Activated T-helper 1 cell treated with Interleukin-2 at 50 U/mL for 16 hours (primary cell): ENCODE results near the gene RELT.

Source experiments
- DNase-seq: peaks from one replicate; pipeline ENCODE4 v3.0.0-alpha.2; 2020; ENCODE audit warnings: low read depth

Gene RELT, protein sequence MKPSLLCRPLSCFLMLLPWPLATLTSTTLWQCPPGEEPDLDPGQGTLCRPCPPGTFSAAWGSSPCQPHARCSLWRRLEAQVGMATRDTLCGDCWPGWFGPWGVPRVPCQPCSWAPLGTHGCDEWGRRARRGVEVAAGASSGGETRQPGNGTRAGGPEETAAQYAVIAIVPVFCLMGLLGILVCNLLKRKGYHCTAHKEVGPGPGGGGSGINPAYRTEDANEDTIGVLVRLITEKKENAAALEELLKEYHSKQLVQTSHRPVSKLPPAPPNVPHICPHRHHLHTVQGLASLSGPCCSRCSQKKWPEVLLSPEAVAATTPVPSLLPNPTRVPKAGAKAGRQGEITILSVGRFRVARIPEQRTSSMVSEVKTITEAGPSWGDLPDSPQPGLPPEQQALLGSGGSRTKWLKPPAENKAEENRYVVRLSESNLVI

DNA sequence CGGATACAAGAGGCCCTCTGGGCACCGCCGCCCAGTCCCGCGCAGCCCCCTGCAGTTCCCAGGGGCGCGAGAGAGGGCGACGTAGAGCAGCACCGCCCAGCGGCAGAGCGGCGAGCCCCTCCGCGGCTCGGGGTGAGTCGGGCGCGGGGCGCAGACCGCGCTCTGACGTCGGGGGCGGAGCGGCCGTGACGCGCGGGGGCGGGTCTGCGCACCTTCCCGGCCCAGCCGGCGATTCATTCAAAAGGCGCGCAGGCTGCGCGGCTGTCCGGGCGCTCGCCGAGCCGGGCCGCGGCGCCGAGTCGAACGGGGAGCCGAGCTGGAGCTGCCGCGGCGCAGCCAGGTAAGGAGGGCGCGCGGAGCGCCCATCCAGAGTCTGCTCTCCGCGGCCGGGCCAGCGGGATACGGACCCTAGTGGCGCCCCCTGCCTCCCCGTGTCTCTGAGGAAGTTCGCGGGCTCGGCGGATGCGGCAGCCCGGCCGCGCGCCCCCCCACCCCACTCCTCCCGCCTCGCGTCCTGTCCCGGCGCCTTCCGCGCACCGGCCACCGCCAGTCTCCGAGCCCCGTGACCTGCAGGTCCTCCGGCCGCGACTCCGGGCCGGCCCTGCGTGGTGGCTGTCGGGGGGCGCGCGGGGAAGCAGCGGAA lies at the start of gene RELT:
Gene RELT, plus strand, starts transcription at position 240 of the 643 bp plus-strand sequence. CDS start 12,738 bp downstream, outside the sequence.
- DNase-seq: peak; percentile 93

DNA sequence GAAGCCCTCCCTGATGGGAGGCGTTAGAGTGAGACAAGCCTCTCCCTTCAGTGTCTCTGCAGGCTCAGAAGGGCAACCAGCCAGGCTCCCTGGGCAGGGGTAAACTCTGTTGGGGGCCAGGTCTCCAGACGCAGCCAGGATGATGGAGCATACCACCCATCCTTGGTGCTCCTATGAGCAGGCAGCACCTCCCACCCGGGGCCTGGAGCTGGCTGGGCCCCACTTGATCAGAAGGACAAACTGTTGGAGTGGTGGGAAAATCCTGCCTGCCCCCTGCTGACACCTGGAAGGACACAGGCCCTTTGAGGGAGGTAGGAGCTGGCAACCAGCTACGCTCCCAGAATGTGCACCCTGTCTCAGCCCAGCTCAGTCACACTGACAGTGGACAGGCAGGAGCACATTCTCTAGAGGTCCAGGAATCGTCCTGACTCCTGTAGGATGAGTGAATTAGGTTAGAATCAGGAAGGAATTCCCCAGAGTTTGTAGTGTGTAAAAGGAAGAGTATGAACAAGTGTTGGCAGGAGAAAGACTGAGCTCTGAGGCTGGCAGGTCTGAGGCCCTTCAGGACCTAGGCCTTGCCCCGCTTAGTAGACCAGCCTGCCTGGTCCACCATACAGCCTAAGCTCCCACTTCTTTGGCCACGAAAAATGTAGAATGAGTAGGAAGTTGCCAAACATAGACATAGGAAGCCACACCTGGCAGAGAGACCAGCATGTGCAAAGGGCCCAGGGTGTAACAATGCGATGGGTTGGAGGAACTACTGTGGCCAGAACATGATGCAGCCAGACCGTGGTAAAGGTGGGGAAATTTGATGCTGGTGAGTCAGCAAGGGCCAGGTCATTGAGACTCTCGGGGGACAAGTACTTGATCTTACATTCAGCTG lies 49.0 kb upstream of the RELT start:
- DNase-seq: no peak

DNA sequence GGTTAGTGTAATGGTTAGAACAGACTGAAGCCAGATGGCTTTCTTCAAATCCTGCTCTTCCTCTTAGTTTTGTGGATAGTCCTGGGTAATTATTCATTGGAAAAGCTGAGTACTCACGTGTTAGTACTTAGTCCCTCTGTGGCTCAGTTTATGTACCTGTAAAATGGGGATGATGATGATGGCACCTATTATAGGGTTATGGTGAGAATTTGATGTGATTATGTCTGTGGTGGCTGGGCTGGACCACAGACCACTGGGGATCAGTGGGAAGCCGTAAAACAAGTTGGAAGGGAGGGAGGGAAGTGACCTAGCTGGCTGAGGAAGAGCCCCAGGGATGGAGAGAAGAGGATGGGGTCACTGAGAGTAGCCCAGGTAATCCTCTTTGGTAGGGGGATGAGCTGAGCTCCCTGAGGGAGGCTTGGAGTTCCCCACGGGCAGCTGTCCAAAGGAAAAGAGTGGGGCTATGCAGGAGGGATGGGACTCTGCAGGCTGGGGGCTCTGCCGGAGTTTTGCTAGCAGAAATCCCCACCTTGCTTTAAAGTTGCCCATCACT lies 48.3 kb upstream of the RELT start:
- DNase-seq: no peak

DNA sequence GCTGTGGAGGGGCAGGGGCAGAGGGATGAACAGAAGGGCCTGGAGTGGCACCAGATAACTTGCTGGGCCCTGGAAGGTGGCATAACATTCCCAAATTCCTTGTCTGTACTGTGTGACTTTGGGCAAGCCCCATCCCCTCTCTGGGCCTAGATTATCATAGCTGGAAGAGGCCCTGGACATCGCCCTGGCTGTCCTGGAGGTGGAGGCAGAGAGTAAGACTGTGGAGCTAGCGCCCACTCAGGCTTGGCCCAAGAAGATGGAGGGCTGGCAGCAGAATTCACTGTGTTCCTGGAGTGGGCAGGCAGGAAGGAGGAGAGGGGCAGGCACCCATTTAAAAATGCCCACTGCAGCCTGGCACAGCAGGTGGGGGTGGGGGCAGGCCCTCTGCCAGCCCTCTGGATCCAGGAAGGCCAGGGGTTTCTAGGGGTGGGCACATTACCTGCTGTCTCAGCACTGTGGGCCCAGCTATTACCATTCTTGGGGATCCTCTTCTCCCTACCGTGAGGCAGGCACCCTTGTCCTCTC lies 45.6 kb upstream of the RELT start:
- no peak for DNase-seq

DNA sequence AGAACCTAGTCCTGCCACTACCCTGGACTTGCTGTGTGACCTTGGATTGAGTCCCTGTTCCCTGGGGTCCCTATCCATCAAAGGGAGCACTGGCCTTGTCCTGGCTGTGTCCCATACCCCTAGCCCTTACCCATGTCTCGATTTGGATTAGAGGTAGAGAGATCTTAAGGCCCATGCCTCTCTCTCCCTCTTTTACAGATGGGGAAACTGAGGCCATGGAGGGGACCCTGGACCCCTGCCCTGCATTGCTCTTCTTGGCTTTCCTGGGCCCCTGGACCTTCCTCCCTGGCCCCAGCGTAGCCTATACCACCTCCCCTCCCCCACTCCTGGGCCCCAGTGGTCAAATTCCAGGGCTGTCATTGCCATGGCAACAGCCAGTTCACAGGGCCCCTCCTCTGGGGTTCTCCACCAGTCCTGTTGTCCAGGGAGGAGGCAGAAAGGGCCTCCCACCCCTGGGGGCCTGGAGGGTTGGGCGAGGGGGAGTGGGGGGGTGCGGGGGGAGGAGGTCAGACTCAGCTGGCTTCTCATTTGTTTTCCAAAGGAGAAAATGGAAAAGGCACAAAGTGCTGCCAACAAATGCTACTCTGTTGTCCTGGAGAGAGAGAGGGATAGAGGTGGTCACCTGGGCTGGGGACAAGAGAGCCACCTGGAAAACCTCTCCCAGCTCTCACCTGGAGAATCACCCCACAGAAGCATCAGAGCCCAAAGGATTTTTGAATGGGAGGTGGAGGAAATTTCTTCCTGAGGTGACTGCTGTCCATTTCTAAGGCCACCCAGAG lies 44.9 kb upstream of the RELT start:
- DNase-seq: no peak

DNA sequence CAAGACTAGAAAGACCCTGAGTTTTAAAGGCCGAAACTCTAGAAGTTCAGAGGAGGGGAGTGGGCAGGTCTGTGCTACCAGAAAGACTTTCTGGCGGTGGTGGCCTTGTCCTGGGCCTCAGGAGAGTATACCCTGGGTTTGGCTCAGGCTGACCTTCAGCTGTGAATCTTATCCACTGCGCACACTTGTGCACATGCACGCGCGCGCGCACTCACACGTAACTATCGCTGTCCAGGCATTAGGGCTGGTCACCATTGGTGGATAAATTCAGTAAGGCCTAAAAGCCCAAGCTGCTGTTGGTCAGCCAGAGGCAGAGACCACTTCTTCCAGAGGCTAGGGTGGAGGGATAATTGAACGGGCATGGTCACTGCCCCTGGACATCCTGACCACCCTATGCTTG lies 43.0 kb upstream of the RELT start:
- no peak for DNase-seq

DNA sequence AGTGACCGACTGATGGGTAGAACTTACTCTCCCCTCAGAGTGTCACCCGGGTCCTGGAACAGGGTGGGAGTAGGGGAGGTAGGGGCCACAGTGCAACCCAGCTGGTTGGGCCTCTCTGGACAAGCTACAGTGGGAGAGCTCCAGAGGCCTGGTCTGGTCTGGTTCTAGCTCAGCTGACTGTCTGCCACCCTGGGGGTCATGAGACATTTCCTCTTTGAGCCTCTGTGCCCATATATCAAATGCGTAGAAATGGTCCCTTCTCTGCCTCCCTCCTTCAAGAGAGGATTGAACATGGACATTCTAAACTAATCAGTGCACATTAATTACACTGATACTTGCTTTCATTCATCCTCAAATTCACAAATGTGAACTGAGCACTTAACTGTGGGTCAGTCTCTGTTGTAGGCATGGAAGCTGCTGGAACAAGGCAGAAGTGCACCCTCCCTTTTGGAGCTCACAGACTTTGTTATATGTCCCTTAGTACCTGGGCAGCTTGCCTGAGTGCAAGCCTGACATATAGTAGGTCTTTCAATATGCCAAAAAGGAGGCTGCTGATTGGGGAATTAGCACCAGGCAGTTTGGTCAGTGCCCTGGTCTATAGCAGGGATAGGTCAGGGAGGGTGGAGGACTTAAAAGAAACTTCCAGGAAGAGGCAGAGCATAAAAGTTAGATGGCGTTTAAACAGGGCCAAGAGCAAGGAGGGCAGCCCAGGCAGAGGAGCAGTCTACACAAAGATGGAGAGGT lies 42.4 kb upstream of the RELT start:
- DNase-seq: no peak

DNA sequence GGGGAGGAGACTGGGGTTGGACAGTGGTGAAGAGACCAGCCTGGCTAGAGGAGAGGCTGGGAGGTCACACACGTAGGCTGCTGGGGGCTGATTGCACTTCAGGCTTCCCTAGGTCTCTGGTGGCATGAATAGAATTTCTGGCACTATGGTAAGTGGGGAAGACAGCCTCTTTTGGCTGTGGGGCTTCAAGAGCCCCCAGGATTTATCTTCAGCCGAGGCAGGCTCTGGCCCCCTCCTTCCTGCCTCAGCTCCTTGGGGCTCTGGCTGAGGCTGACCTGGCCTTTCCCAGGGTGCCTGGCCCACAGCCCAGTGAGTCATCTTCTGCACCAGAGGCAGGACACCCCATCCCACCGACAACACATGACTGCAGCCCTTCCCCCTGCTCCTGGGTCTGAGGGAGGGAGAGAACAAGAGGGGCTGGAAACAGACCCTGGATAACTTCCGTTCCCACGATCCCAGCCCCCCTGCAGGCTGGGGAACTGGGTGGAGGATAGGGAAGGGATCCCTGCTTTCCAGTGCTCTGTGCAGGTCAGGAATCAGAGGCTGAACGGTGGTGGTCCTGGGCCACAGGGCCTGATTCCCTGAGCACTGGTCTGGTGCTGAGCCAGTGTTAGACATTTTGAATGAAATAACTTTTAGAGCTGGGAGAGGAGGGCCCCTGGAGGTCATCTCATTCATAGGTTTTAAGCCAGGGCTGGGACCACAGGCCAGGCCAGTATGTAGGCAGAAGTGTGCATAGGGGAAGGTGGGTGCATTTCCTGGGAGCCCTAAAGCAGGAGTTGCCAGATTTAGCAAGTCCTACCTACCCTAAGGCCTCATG lies 41.6 kb upstream of the RELT start:
- no peak for DNase-seq

DNA sequence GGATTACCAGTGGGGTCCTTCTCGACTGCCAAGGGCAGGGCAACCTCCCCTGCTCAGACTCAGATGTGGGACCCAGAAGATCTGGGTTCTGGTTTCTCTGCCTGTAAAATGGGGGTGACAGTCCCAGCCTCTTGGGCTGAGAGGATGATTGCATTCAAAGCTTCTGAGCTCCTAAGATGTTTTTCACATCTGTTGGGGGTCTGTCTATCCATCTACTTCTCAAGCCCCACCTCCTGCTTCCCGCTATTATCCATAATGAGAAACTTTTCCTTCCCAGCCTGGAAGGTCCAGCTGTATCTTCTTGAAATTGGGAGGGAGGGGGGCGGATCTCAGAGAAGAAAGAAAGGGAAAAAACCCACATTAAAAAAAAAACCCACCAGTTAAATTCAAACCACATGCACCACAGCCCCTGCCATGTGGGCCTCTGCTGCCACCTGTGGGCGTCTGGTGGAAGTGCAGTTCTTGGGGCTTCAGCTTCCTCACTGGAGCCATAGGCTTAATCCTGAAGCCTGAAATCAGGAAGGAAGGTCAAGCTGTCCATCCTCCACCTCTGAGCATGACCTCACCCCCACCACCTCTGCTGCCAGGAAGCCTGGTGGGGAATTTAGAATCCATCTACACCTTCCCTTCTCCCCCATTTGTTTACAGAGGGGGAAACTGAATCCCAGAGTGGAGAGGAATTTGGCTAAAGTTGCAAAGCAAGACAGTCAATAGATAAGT lies 40.8 kb upstream of the RELT start:
- peak; percentile 63 for DNase-seq

DNA sequence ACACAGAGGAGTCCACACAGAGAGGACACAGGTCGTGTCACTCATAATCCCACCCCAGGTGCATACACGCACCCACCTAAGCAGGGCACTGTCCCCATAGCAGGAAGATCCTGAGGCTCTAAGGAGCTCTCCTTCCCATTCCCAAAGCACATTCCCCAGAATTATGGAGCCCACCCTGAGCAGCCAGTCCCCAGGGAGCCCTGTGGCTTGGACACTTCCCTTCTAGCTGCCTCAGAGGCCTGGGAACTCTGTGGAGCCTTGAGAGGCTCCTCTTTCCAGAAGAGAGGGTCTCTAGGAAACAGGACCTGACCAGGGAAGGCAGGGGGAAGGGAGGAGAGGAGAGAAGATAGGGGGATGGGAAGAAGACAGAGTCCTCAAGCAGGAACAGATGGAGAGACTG lies 38.4 kb upstream of the RELT start:
- DNase-seq: no peak

DNA sequence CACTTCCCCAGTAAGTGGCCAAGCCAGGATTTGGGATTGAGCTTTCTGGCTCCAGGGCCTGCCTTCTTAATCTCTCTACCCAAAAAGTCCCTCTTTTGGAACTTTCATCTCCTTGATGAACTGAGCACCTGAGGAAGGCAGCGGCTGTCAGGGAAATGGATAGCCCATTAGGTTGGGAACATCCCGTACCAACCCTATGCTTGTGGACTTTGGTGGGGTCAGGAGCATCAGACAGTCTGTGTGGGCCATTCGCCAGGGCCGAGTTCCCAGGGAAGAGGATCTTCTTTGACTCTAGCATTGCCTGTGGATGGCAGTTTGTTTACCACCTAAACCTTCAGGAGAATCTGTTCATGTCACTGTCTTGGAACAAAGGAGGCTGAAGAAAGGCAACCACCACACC lies 37.9 kb upstream of the RELT start:
- DNase-seq: no peak

DNA sequence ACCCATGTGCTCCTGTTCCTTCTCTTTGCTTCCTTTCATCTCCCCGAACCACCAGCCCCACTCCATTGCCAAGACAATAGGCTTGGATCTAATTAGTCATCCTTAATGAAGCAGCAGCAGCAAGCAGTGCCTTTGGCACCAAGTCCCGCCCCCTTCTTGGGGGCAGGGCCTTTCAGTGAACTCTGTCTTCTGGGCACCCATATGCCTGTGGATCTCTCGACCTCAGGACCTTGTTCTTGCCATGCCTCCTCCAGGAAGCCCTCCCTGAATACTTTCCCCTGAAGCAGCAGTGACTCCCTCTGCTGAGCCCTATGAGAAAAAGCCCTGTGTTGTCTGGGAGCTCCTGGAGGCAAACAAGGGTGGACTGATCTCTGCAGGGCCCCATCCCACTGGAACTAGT lies 36.0 kb upstream of the RELT start:
- no peak for DNase-seq

DNA sequence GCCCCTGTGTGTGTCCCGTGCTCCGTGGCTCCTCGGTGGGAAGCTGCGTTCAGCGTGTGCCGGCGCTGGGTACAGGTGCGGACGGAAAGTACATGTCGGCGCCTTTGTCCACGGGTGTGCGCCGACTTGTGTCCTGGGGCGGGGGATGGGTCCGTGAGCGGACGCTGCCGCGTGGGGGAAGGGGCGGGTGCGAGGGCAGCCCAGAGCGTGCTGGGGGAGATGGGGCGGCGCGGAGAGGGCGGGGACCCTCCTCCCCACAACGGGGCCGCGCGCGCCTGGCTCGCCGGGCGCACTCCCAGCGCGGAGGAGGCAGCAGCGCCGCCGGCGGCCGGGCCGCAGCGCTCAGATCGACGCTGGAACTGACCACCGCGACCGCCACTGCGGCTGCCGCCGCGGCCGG lies 33.6 kb upstream of the RELT start:
- DNase-seq: no peak

DNA sequence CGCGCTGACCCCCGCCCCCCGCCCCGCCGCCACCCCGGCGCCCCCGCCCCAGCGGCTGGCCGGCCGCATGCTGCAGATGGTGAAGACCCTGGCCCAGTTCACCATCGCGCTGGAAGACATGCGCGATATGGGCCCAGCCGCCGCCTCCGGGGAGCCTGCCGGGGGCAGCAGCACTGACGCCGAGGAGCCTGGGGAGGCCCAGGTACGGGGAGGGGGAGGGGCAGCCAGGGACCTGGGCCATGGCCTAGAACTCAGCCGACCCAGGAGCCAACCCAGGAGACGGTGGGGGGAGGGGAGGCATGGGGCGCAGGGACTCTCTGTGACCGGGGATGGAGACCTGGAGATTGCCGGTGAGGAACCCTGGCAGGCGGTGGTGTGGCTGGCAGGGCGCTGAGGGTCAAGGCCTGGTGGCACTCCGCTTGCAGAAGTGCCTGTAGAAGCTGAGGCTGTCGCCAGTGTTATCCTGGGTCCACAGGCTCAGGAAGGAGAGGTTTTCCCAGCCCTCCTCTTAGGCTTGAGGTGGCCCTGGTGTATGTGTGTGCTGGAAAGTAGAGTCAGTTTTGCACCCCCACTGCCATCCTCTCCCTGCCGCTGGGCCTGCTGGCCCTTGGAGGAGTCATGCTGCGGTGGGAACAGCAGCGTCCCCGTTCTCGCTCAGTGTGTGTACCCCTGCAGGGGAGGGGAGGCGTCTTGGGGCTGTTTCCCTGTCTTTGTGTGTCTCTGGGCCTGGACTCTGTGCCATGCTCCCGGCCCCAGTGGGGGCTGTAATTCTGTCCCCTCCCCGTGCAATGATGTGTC lies 32.9 kb upstream of the RELT start:
- DNase-seq: no peak

DNA sequence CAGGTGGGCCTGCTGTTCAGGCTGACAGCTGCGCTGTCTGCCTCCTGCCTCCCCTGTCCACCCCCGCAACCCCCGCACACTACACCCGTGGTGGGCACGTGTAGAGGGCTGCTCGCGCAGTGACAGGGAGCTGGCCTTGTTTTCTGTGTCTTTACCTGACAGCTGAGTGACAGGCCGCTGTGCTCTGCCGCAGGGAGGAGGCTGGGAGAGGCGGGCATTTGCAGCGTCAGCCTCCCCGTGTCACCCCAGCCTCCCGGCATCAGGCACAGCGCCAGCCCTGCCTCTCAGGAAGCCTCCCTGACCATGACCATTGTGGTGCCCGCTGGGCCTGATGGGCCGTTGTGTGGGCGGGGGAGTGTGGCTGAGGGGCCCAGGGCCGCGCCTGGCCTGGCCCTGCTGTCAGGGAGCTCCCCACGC lies 32.0 kb upstream of the RELT start:
- DNase-seq: no peak

DNA sequence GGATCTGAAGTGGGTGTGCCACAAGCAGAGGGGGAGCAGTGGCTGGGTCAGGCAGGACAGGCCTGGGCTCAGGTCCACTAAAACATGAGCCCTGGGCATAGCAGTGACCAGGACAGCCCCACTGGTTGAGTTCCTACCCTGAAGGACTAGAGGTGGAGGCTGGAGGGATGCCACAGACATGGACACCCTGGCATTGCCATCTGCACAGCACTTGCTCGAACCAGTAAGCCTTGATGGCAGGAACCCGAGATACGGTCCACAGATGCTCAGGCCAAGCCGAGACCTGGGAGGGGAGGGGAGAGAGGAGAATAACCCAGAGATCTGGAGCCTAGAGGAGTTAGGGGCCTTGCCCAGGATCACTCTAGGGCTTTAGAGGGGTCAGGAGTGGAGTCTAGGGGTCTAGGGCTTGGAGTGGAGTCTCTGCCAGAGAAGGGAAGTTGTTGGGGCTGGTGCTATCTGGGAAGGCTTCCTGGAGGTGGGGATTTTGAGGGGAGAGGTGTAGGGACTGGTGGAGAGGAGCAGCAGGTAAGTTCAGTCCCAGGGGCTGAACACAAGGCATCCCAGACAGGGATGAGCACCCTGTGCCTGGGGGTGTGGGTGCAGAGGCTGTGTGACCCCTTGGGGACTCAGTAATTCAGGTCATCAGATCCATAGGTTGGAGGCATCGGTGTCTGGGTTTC lies 30.6 kb upstream of the RELT start:
- DNase-seq: no peak

DNA sequence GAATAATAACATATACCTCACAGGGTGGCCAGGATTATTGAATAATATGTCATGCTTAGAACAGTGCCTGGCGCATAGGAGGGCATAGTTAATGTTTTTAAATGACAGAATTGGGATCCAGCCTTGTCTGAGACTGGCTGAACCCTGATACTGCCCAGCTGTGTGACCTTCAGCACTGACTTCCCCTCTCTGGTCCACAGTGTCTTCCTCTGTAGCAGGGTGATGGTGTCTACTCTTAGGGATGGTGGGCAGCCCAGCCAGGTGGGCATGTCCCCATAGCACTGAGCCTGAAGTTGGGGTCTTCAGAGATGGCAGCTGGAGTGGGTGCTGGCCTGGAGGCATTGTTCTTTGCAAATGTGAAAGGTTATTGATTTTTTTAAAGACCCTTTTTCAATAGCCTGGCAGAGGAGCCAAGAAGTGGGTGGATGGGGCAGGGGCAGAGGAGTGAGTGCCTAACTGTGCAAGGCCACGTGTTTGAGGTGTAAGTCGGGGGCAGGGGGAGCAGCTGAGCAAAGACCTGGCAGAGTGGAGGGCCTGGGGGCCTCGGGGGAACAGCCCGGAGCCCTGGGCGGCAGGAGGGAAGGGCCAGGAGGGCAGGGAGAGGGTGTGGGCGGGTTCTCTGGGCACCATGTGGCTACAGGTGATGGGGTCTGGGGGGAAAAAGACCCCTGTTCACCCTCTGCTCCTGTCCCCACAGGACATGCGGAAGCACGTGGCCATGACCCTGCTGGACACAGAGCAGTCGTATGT lies 29.8 kb upstream of the RELT start:
- DNase-seq: no peak
